ENCODE results near the gene ZBTB24. TPM values are rescaled to one million over a fixed set of nuclear protein-coding genes. Genes with fewer than 3 reads are reported as not detected.
A peak's percentile ranks its signal among the peaks of the same experiment; 100 is the strongest.
"Not testable (repeated sequence)": the region's sequence is repeated elsewhere in the genome, so short reads cannot be mapped to it uniquely, and the experiment has no call there.

ZBTB24 gene
- polyA plus RNA-seq, 2 donors: 2.2 to 2.3 TPM

DNA sequence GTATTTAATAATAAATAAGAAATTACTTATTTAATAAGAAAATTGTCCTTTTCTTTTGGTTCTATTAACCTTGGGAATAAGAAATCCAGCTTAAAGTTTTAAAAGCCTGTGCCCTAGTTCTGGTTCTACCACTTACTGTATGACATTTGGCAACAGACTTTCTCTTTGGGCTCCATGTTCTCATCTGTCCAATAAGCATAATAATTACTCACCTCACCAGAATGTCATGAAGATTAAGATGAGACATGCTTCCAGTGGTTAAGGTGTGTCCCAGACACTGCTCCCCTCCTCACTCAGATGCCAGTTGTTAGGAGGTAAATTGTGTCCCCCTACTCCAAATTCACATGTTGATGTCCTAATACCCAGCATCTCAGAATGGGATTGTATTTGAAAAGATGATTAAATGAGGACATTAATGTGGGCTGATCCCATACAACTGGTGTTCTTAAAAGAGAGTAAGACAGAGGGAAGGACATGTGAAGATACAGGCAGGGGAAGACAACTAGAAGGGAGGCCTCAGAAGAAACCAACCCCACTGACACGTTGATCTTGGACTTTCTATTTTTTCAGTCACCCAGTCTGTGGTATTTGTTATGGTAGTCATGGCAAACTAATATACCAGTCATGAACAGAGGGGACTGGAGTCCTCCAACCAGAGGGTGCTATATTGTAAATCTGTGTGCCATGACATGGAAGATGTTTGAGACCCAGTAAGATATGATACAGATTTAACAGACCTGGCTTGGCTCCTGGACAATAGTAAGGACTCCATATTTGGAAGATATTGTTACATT is 21.1 kb downstream of the ZBTB24 start:
- WGBS, 2 donors: 79 to 85% methylated on average over 1 of the region's 1 CpG
- no peaks in the 10 kb centered on the region for H3K4me1 ChIP-seq (ENCODE audit: control insufficient read depth in 2 of 2, insufficient read depth in 2 of 2, low read length in 1 of 2)
- no peak overlapping the region for H3K4me3 ChIP-seq (ENCODE audit: low read depth in 1 of 2, low read length in 2 of 2)
- peak overlapping the region; percentile 33 to 65 for H3K27ac ChIP-seq (ENCODE audit: low read depth in 2 of 2, low read length in 1 of 2)
- no peaks in the 10 kb centered on the region for H3K9me3 ChIP-seq (ENCODE audit: control insufficient read depth in 2 of 2, insufficient read depth in 1 of 2, low read depth in 1 of 2, low read length in 1 of 2)
- peaks cover 7 to 8% of the 10 kb centered on the region in 2 donors for H3K36me3 ChIP-seq (ENCODE audit: control insufficient read depth in 2 of 2, insufficient read depth in 2 of 2, low read length in 1 of 2)
- H3K27me3 ChIP-seq (ENCODE audit: control insufficient read depth in 1 of 2, insufficient read depth in 2 of 2, low read length in 2 of 2): no peaks in the 10 kb centered on the region

DNA sequence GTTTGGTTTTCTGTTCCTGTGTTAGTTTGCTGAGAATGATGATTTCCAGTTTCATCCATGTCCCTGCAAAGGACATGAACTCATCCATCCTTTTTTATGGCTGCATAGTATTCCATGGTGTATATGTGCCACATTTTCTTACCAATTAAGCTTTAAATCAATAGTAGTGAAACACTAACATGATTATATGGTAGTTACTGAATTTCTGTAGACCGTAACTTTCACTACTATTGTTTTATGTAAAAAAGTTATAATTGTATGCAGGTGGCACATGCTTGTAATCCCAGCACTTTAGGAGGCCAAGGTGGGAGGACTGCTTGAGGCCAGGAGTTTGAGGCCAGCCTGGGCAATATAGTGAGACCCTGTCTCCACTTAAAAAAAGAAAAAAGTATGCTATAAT is 21.8 kb downstream of the ZBTB24 start:
- not testable (repeated sequence) for H3K4me3 ChIP-seq (ENCODE audit: low read depth in 1 of 2, low read length in 2 of 2); H3K27ac ChIP-seq (ENCODE audit: low read depth in 2 of 2, low read length in 1 of 2); H3K9me3 ChIP-seq (ENCODE audit: control insufficient read depth in 2 of 2, insufficient read depth in 1 of 2, low read depth in 1 of 2, low read length in 1 of 2); H3K27me3 ChIP-seq (ENCODE audit: control insufficient read depth in 1 of 2, insufficient read depth in 2 of 2, low read length in 2 of 2); H3K36me3 ChIP-seq (ENCODE audit: control insufficient read depth in 2 of 2, insufficient read depth in 2 of 2, low read length in 1 of 2); H3K4me1 ChIP-seq (ENCODE audit: control insufficient read depth in 2 of 2, insufficient read depth in 2 of 2, low read length in 1 of 2)
- WGBS, 2 donors: 98 to 99% methylated on average over 1 of the region's 1 CpG

DNA sequence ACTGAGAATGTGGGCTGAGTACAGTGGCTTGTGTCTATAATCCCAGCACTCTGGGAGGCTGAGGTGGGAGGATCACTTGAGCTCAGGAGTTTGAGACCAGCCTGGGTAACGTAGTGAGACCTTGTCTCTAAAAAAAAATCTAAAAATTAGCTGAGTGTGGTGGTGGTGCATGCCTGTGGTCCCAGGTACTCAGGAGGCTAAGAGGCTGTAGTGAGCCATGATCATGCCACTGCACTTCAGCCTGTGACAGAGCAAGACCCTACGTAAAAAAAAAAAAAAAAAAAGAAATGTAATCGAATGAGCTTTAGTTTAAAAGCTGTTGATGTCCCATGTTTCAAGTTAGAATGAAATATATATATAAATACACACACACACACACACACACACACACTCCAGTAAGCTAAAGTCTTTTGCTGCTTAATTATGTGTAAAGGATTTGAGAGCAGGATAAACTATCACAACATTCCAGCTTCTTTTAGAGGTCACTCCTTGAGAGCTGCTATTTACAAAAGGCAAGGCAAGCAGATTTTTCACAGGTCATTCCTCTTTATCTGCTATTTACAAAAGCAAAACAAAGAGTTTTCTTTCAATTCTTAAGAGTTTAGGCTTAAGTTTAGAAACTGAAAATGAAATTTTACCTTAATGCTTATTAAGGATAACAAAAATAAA is 22.7 kb downstream of the ZBTB24 start:
- Histone ChIP-seq H3K4me1 (ENCODE audit: control insufficient read depth in 2 of 2, insufficient read depth in 2 of 2, low read length in 1 of 2) (peaks cover 3 to 9% of the 10 kb centered on the region in 2 donors), H3K9me3 (ENCODE audit: control insufficient read depth in 2 of 2, insufficient read depth in 1 of 2, low read depth in 1 of 2, low read length in 1 of 2) (no peaks in the 10 kb centered on the region)
- 77 to 83% methylated on average over 3 of the region's 3 CpGs for WGBS, 2 donors

DNA sequence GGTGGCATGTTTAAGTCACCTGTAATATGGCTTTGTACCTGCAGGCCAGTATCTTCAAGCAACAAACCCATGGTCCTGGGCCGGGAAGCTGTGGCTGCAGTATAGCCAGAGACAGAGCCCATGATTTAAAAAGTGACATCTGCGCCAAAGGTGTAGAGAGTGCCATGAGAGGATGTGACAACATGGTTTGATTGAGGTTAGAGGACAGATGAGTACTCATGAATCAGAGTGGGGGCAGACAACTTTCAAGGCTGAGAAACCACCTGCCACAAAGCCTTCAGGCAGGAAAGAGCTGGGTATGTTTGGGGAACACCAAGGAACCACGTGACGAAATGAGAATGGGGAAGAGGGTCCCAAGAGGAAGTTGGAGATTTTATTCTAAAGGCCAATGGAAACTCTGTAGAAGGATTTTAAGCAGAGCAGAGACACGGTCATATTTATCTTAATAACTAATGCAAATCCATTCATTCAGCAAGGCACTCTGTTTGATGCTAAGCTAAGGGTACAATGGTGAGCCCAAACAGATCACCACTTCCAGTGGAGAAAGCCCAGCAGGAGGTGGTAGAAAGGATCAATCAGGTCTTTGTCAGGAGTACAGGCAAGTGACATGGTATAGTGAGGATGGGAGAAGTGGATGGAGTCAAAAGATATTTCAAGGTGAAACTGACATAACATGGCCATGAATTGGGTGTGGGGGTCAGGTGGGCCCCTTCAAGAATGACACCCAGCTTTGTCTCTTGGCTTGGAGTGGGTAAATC is 24.1 kb downstream of the ZBTB24 start:
- Histone ChIP-seq H3K4me3 (ENCODE audit: low read depth in 1 of 2, low read length in 2 of 2) (no peak overlapping the region), H3K4me1 (ENCODE audit: control insufficient read depth in 2 of 2, insufficient read depth in 2 of 2, low read length in 1 of 2) (peaks cover 4 to 14% of the 10 kb centered on the region in 2 donors), H3K27me3 (ENCODE audit: control insufficient read depth in 1 of 2, insufficient read depth in 2 of 2, low read length in 2 of 2) (no peaks in the 10 kb centered on the region), H3K27ac (ENCODE audit: low read depth in 2 of 2, low read length in 1 of 2) (peak overlapping the region in 1 of 2 donors; percentile 4), H3K9me3 (ENCODE audit: control insufficient read depth in 2 of 2, insufficient read depth in 1 of 2, low read depth in 1 of 2, low read length in 1 of 2) (no peaks in the 10 kb centered on the region), H3K36me3 (ENCODE audit: control insufficient read depth in 2 of 2, insufficient read depth in 2 of 2, low read length in 1 of 2) (peaks cover 0 to 2% of the 10 kb centered on the region in 2 donors)
- WGBS, 2 donors: 64 to 75% methylated on average over 5 of the region's 5 CpGs

More for the DNA sequence above, 22.7 kb downstream of the ZBTB24 start:
- no peaks in the 10 kb centered on the region for H3K27me3 ChIP-seq (ENCODE audit: control insufficient read depth in 1 of 2, insufficient read depth in 2 of 2, low read length in 2 of 2)
- no peak overlapping the region for H3K27ac ChIP-seq (ENCODE audit: low read depth in 2 of 2, low read length in 1 of 2)
- no peak overlapping the region for H3K4me3 ChIP-seq (ENCODE audit: low read depth in 1 of 2, low read length in 2 of 2)
- peaks cover 0 to 2% of the 10 kb centered on the region in 2 donors for H3K36me3 ChIP-seq (ENCODE audit: control insufficient read depth in 2 of 2, insufficient read depth in 2 of 2, low read length in 1 of 2)

DNA sequence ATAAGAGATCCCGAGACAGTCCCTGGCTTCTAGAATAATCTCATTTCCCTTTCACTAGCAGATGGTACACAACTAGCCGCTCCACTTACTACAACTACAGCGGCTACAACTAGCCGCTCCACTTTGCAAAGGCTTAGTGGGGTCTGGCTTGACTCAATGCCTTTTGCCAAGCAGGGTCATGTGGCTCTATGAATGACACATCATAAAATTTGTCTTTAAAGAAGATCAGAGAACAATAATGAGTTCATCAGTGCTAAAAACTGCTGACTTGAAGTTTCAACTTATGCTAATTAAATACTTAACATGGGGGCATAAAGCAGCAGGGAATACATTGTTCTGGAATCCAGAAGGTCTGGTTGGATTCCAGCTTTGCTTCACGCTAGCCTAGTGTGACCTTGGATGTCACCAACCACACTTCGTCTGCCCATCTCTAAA is 25.4 kb downstream of the ZBTB24 start:
- Histone ChIP-seq H3K27ac (ENCODE audit: low read depth in 2 of 2, low read length in 1 of 2) (peak overlapping the region; percentile 20 to 87), H3K9me3 (ENCODE audit: control insufficient read depth in 2 of 2, insufficient read depth in 1 of 2, low read depth in 1 of 2, low read length in 1 of 2) (peaks cover 0 to 2% of the 10 kb centered on the region in 2 donors), H3K4me3 (ENCODE audit: low read depth in 1 of 2, low read length in 2 of 2) (no peak overlapping the region), H3K27me3 (ENCODE audit: control insufficient read depth in 1 of 2, insufficient read depth in 2 of 2, low read length in 2 of 2) (no peaks in the 10 kb centered on the region), H3K36me3 (ENCODE audit: control insufficient read depth in 2 of 2, insufficient read depth in 2 of 2, low read length in 1 of 2) (peaks cover 0 to 2% of the 10 kb centered on the region in 2 donors), H3K4me1 (ENCODE audit: control insufficient read depth in 2 of 2, insufficient read depth in 2 of 2, low read length in 1 of 2) (peaks cover 12 to 21% of the 10 kb centered on the region in 2 donors)
- WGBS, 2 donors: 67 to 81% methylated on average over 6 of the region's 6 CpGs

DNA sequence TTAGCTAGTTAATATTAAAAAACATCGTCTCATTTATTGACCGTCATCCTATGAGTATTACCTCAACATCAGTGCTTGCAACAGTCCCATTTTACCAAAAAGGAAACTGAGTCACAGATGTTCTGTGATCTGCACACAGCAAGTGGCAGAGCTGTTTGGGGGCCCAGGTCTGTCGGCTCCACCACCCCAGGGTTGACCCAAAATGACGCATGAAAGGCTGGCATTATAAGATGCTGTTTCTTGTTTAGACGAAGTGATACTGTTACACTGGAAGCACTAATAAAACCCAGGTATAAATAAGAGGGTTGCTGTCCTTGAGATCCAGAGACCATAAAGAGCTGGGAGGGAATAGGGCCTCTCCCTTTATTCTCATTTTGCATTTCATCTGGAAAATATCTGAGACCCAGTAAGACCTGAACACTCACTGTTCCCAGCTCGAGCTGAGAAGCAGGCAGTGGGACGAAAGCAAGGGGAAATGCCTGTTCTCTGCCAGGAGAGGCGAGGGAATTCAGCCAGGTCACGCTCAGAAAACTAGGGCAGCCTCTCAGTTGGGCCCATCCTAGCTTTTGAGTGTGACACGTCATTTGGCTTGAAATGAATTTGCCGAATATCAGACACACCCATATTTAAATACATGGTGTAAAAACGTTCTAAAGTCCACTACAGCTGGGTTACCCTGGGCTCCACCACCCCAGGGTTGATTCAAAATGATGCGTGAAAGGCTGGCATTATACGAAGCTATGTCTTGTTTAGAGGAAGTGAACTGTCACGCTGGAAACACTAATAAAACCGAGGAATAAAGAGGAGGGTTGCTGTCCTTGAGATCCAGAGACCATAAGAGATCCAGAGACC is 26.1 kb downstream of the ZBTB24 start:
- Histone ChIP-seq H3K9me3 (ENCODE audit: control insufficient read depth in 2 of 2, insufficient read depth in 1 of 2, low read depth in 1 of 2, low read length in 1 of 2) (peaks cover 0 to 2% of the 10 kb centered on the region in 2 donors), H3K36me3 (ENCODE audit: control insufficient read depth in 2 of 2, insufficient read depth in 2 of 2, low read length in 1 of 2) (peaks cover 0 to 2% of the 10 kb centered on the region in 2 donors), H3K4me1 (ENCODE audit: control insufficient read depth in 2 of 2, insufficient read depth in 2 of 2, low read length in 1 of 2) (peaks cover 12 to 21% of the 10 kb centered on the region in 2 donors), H3K4me3 (ENCODE audit: low read depth in 1 of 2, low read length in 2 of 2) (peak overlapping the region in 1 of 2 donors; percentile 43), H3K27ac (ENCODE audit: low read depth in 2 of 2, low read length in 1 of 2) (peak overlapping the region; percentile 62 to 87), H3K27me3 (ENCODE audit: control insufficient read depth in 1 of 2, insufficient read depth in 2 of 2, low read length in 2 of 2) (no peaks in the 10 kb centered on the region)
- WGBS, 2 donors: 37 to 48% methylated on average over 16 of the region's 16 CpGs

DNA sequence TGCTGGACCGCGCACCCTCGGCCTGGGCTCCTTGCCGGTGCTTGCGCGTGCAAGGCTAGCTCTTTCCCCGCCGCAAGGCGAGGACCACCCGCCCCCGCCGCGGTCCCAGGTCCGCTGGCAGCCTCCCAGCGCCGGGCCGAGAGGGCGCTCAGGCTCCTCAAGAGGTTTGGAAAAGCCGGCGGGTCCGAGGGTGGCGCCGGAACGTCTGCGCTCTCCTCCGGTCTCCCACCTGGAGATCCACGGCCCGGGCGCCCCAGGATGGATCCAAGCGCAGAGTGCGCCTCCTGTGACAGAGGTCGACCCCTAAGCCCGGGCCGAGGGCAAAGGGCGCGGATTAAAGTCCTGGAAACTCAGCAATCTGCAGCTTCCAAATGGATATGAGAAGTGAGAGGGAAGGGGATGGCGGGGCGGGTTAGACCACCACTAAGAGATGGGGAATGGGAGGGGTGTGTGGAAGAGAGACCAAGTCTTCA is 26.9 kb downstream of the ZBTB24 start:
- H3K9me3 ChIP-seq (ENCODE audit: control insufficient read depth in 2 of 2, insufficient read depth in 1 of 2, low read depth in 1 of 2, low read length in 1 of 2): peaks cover 0 to 2% of the 10 kb centered on the region in 2 donors
- H3K27ac ChIP-seq (ENCODE audit: low read depth in 2 of 2, low read length in 1 of 2): peak overlapping the region; percentile 78 to 85
- 10 to 11% methylated on average over 37 to 38 of the region's 38 CpGs for WGBS, 2 donors
- H3K27me3 ChIP-seq (ENCODE audit: control insufficient read depth in 1 of 2, insufficient read depth in 2 of 2, low read length in 2 of 2): no peaks in the 10 kb centered on the region
- H3K36me3 ChIP-seq (ENCODE audit: control insufficient read depth in 2 of 2, insufficient read depth in 2 of 2, low read length in 1 of 2): no peaks in the 10 kb centered on the region
- peaks cover 12 to 21% of the 10 kb centered on the region in 2 donors for H3K4me1 ChIP-seq (ENCODE audit: control insufficient read depth in 2 of 2, insufficient read depth in 2 of 2, low read length in 1 of 2)
- peak overlapping the region; percentile 43 to 69 for H3K4me3 ChIP-seq (ENCODE audit: low read depth in 1 of 2, low read length in 2 of 2)

DNA sequence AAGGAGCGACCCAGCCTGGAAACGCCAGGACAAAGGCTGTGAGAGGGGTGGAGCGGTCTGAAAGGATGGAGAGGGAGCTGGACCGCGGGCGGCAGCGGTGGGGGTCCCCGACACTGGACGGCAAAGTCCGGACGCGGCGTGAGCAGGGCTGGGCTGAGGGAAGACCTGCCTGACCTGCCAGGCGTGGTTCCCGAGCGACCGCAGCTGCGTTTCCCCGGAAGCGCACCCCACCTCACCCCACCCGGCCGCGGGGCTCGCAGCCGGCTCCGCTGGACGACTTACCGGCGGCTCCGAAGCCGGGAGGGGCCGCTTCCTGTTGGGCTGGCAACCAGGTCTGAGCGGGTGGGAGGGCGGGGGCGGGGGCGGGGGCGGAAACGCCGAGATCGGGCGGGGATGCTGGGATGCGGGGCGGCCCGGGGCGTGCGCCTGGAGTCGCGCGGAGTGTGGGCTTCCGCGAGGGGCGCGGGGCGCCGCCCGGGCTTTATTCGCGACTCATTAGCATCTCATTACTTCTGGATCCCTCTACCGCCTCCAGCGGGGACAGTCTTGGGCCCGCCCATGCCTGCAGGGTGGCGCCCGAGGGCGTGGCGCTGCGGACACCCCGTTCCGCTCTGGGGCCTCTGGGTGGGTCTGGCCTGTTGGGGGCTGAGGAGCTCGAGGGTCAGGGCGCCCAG is 27.4 kb downstream of the ZBTB24 start, which contains the start of gene MICAL1:
Gene MICAL1, minus strand, starts transcription at position 336 of the 674 bp plus-strand sequence. CDS start 1,576 bp downstream, outside the sequence.
- Histone ChIP-seq H3K9me3 (ENCODE audit: control insufficient read depth in 2 of 2, insufficient read depth in 1 of 2, low read depth in 1 of 2, low read length in 1 of 2) (peaks cover 0 to 2% of the 10 kb centered on the region in 2 donors), H3K27ac (ENCODE audit: low read depth in 2 of 2, low read length in 1 of 2) (peak within 1 kb of the TSS; percentile 78 to 85), H3K4me3 (ENCODE audit: low read depth in 1 of 2, low read length in 2 of 2) (peak within 1 kb of the TSS; percentile 43 to 77), H3K4me1 (ENCODE audit: control insufficient read depth in 2 of 2, insufficient read depth in 2 of 2, low read length in 1 of 2) (peaks cover 12 to 21% of the 10 kb centered on the region in 2 donors), H3K27me3 (ENCODE audit: control insufficient read depth in 1 of 2, insufficient read depth in 2 of 2, low read length in 2 of 2) (no peaks in the 10 kb centered on the region), H3K36me3 (ENCODE audit: control insufficient read depth in 2 of 2, insufficient read depth in 2 of 2, low read length in 1 of 2) (no peaks in the 10 kb centered on the region)
- WGBS, 2 donors: 0% methylated on average over 57 to 70 of the region's 70 CpGs

All from esophagus (tissue), 2 donors.